GM19455 (cell line): ENCODE data around the gene KCTD21.
"Not testable (repeated sequence)": the region's sequence is repeated elsewhere in the genome, so short reads cannot be mapped to it uniquely, and the experiment has no call there.

Experiments
- ATAC-seq: cut with Tn5 transposase; IDR thresholded peaks from one replicate; pipeline ENCODE4 v1.9.1; 2021; ENCODE audit not compliant: unreplicated experiment

Gene KCTD21

GRCh38 chr11:78179459-78180071 lies 8.9 kb downstream of the KCTD21 start:
- no peak for ATAC-seq

DNA sequence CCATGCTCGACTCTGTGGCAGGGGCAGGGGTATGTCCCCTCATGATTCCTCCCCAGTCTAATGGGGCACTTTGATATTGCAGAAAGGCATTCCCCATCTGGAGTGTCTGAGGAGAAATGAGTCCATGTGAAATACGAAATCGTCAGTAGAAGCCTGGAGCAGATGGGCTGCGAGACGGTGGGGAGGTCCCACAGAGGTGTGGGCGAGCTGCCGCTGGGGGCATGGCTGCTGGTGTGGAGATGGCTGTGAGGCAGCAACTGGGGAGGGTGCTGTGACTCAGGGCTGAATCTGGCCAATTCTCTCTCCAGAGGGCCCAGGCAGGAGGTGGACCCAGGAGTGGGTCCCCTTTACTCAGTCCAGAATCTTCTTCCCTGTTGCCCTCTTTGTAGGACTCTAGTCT lies 11.2 kb downstream of the KCTD21 start:
- ATAC-seq: no peak

DNA sequence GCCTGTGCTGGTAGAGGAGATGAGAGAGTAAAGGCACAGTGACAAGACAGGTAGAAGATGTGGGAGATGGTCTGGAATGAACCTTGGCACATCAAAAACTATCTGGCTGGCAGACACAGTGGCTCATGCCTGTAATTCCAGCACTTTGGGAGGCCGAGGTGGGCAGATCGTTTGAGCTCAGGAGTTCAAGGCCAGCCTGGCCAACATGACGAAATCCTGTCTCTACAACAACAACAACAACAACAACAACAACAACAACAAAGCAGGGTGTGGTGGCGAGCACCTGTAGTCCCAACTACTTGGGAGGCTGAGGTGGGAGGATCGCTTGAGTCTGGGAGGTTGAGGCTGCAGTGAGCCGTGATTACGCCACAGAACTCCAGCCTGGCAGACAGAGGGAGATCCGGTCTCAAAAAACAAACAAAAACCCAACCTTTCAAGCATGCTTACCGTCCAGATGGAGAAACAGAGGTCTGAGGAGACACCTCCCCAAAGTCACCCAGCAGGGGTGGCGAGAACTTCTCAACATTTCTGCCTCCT lies 11.8 kb downstream of the KCTD21 start:
- ATAC-seq: no peak

GRCh38 chr11:78175862-78176261 lies 12.6 kb downstream of the KCTD21 start:
- not testable (repeated sequence) for ATAC-seq

DNA sequence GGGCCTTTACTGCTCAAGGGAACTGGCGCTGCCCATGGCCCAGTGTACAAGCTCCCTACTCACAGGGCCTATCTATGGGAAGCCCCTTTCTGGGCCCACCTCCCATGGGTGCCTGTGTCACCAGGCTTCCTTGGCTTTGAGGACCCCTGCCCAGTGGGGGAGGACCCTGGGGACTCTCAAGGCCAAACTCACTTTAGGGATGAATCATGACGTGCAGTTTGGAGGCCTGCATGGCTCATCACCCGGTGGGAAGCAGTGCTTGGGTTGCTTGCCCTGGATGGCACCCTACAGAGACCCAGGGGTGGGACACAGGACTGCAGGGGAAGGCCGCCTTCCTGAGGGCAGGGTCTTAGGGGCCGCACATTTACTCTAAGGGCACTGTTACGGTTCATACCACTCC lies 16.5 kb downstream of the KCTD21 start:
- no peak for ATAC-seq

GRCh38 chr11:78170874-78171549 lies 17.4 kb downstream of the KCTD21 start:
- no peak for ATAC-seq

GRCh38 chr11:78170413-78170812 lies 18.0 kb downstream of the KCTD21 start:
- no peak for ATAC-seq

GRCh38 chr11:78168539-78169477 lies 19.6 kb downstream of the KCTD21 start:
- ATAC-seq: no peak

- no peak for ATAC-seq
Observed at GRCh38 chr11:78166855-78167469, 21.5 kb downstream of the KCTD21 start.

GRCh38 chr11:78164471-78164870 lies 24.0 kb downstream of the KCTD21 start:
- no peak for ATAC-seq

GRCh38 chr11:78163828-78164227 lies 24.6 kb downstream of the KCTD21 start:
- no peak for ATAC-seq

DNA sequence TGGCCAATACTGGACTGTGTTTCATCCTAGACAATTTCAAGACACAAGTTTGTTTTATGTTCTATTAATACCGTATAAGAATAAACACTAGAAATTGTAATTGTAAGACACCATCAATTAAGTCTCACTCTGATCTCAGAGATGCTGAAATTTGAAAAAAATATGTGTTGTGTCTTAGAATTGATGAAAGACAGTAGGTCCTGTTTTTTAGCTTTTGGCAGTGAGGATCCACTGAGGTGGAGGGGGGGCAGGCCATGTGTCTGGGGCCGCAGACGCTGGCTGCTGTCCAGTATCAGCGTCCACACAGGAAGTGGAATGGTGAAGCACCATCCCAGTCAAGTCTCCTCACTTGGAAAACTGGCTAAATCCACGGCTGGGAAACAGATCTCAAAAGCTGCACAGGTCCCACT lies 26.5 kb downstream of the KCTD21 start:
- ATAC-seq: no peak

DNA sequence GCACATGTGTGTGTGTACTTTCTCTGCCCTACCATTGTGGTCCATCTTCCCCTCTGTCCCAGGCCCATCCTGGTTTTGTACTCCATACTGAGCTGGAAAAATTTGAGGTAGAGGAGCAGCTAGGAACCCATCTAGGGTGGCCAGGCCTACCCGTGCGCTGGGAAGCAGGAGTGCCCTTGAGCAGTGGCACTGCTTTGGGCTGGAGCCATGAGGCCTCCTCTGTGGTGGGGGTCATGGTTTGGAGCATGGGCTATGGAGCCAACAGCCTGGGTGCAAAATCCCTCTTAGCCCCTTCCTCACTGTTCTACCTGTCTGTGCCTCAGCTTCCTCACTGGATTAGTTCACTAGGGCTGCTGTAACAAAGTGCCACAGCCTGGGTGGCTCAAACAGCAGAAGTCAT lies 27.1 kb downstream of the KCTD21 start:
- no peak for ATAC-seq

- no peak for ATAC-seq
Observed at GRCh38 chr11:78160557-78160956, 27.9 kb downstream of the KCTD21 start.

DNA sequence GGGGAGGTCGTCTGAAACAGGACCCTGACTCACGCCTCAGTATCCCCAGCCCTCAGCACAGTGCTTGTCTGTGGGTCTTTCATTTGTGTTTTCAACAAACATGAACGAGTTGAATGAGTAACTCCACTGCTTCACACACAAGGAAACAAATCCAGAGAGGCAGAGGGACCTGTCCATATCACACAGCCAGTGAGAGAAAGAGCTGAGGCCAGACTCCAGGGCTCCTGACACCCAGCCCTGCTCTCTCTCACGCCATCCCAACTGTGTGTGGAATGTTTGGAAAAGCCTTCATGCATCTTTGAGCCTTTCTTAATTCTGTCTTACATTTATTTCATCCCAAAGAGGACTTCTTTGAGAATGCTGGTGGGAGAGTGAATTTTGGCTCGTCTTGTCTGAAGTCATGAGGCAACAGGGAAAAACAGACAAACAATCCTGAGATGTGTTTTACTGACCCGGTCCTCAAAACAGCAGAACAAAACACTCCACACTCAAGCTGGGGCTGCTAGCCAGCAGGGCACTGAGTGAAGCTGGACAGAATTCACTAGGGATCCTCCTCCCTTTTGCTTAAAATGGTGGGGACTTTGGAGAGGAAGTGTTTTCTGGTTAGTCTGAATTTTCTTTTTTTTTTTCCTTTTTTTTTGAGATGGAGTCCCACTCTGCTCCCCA lies 29.3 kb downstream of the KCTD21 start:
- no peak for ATAC-seq

- no peak for ATAC-seq
Observed at GRCh38 chr11:78156127-78156844, 32.1 kb downstream of the KCTD21 start.

GRCh38 chr11:78151804-78152203 lies 36.6 kb downstream of the KCTD21 start:
- no peak for ATAC-seq

DNA sequence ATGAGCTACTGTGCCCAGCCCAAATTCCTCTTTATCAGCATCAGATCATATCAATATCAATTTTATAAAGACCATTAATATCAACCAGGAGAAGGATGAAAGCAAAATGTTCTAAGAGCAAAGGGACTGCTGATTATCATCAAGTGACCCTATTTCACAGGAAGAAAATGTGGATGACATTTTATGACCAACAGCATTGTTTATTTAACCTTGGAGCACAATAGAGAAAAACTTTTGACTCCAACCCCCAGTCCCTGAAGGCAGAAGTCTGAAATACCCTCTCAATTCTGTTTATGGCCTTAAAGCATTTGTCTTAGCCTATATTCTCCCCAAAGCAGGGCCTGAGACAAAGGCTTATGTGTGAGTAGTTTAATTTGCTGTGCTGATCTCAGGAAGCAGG lies 37.7 kb downstream of the KCTD21 start:
- no peak for ATAC-seq

GRCh38 chr11:78150346-78150745 lies 38.1 kb downstream of the KCTD21 start:
- ATAC-seq: no peak

- ATAC-seq: no peak
Observed at GRCh38 chr11:78149646-78150045, 38.8 kb downstream of the KCTD21 start.
